Measurements from ENCODE around the gene ARID1B. TPM values are rescaled to one million over a fixed set of nuclear protein-coding genes. Genes with fewer than 3 reads are reported as not detected.

Gene ARID1B
- total RNA-seq, 1 experiment from 2014 or later, result 24.2 TPM

- TF ChIP-seq EZH2 (IDR thresholded peaks at IDR 0.05; ENCODE audit: low read length, unreplicated experiment) (no peak), CTCF (conservative IDR thresholded peaks at IDR 0.05; ENCODE audit: low read depth, low read length) (no peak), EZH2phosphoT487 (IDR thresholded peaks at IDR 0.05; ENCODE audit: borderline replicate concordance, low read length) (no peak)
- intact Hi-C loops (cut with micrococcal nuclease), result loop anchor here (2.0 to 5.0 kb wide), 3 partner anchors 38 to 87 kb away; no protein-coding TSS in a partner anchor
- H3F3A ChIP-seq (ENCODE audit: low read length, unreplicated experiment), result no peaks in the 10 kb centered on the region
- peaks cover 87% of the 10 kb centered on the region for H3K79me2 ChIP-seq (ENCODE audit: low read length)
- no peaks in the 10 kb centered on the region for H3K27me3 ChIP-seq (ENCODE audit: low read length)
- H3K36me3 ChIP-seq (ENCODE audit: low read depth, low read length), result no peaks in the 10 kb centered on the region
- H4K20me1 ChIP-seq (ENCODE audit: low read length), result no peaks in the 10 kb centered on the region
- ChIA-PET CTCF (no interaction called here), POLR2A (ENCODE audit: unreplicated experiment) (interaction anchor here (0.6 to 0.7 kb wide), 2 partner anchors 66 to 105 kb away, joined by 3 to 6 read pairs; no protein-coding TSS in a partner anchor)
- ATAC-seq, result no peak
- no TSS peak for BruUV-seq (replicated peaks)
- no peak for DNase-seq
- peaks cover 63% of the 10 kb centered on the region for H3K4me1 ChIP-seq (ENCODE audit: insufficient read depth, low read length)
- peak overlapping the region; percentile 61 for H3K27ac ChIP-seq (ENCODE audit: low read length)
- peak overlapping the region; percentile 28; the same call in 1 of the 2 replicates for H3K9ac ChIP-seq (ENCODE audit: low read length)
- no peaks in the 10 kb centered on the region for H3K9me2 ChIP-seq (replicated peaks; ENCODE audit: low read length)
- no peak overlapping the region for H2AFZ ChIP-seq (ENCODE audit: low read length)
- no peak overlapping the region; the same call in 1 of the 2 replicates for H3K4me3 ChIP-seq (ENCODE audit: low read length)
- no peaks in the 10 kb centered on the region for H3K9me3 ChIP-seq (ENCODE audit: low read length)
- H3K4me2 ChIP-seq (ENCODE audit: low read length), result peak overlapping the region; percentile 69
Measured at GRCh38 chr6:156954191-156954590, 177.0 kb downstream of the ARID1B start.

- Histone ChIP-seq H3K27me3 (ENCODE audit: low read length) (no peaks in the 10 kb centered on the region), H3K79me2 (ENCODE audit: low read length) (peaks cover 86% of the 10 kb centered on the region), H3K4me2 (ENCODE audit: low read length) (no peak overlapping the region), H4K20me1 (ENCODE audit: low read length) (no peaks in the 10 kb centered on the region), H3K27ac (ENCODE audit: low read length) (no peak overlapping the region), H3K36me3 (ENCODE audit: low read depth, low read length) (no peaks in the 10 kb centered on the region), H3K9me3 (ENCODE audit: low read length) (no peaks in the 10 kb centered on the region), H3K4me3 (ENCODE audit: low read length) (no peak overlapping the region), H3K9ac (ENCODE audit: low read length) (no peak overlapping the region), H3F3A (ENCODE audit: low read length, unreplicated experiment) (no peaks in the 10 kb centered on the region), H3K4me1 (ENCODE audit: insufficient read depth, low read length) (peaks cover 57% of the 10 kb centered on the region), H3K9me2 (replicated peaks; ENCODE audit: low read length) (no peaks in the 10 kb centered on the region), H2AFZ (ENCODE audit: low read length) (no peak overlapping the region)
- intact Hi-C loops (cut with micrococcal nuclease), result loop anchor here (2.0 to 5.0 kb wide), 3 partner anchors 37 to 88 kb away; no protein-coding TSS in a partner anchor
- TF ChIP-seq EZH2phosphoT487 (IDR thresholded peaks at IDR 0.05; ENCODE audit: borderline replicate concordance, low read length) (no peak), EZH2 (IDR thresholded peaks at IDR 0.05; ENCODE audit: low read length, unreplicated experiment) (no peak), CTCF (conservative IDR thresholded peaks at IDR 0.05; ENCODE audit: low read depth, low read length) (no peak)
- ATAC-seq (no peak), DNase-seq (no peak)
- POLR2A ChIA-PET (ENCODE audit: unreplicated experiment), result no interaction called here
- CTCF ChIA-PET, result no interaction called here
- BruUV-seq (replicated peaks), result no TSS peak
Measured at GRCh38 chr6:156954816-156955215, 177.6 kb downstream of the ARID1B start.

GRCh38 chr6:156955494-156956183, 178.5 kb downstream of the ARID1B start:
- Histone ChIP-seq H3F3A (ENCODE audit: low read length, unreplicated experiment) (no peaks in the 10 kb centered on the region), H3K27ac (ENCODE audit: low read length) (0 out of 2 replicates have a peak overlapping the region, but pooled peaks have one; percentile 10), H4K20me1 (ENCODE audit: low read length) (no peaks in the 10 kb centered on the region), H3K27me3 (ENCODE audit: low read length) (no peaks in the 10 kb centered on the region), H3K79me2 (ENCODE audit: low read length) (peaks cover 81% of the 10 kb centered on the region), H3K4me2 (ENCODE audit: low read length) (no peak overlapping the region), H3K9me3 (ENCODE audit: low read length) (no peaks in the 10 kb centered on the region), H3K9me2 (replicated peaks; ENCODE audit: low read length) (no peaks in the 10 kb centered on the region), H3K36me3 (ENCODE audit: low read depth, low read length) (no peaks in the 10 kb centered on the region), H2AFZ (ENCODE audit: low read length) (no peak overlapping the region), H3K4me1 (ENCODE audit: insufficient read depth, low read length) (peaks cover 48% of the 10 kb centered on the region), H3K9ac (ENCODE audit: low read length) (no peak overlapping the region), H3K4me3 (ENCODE audit: low read length) (no peak overlapping the region)
- DNase-seq, result no peak
- ChIA-PET POLR2A (ENCODE audit: unreplicated experiment) (no interaction called here), CTCF (no interaction called here)
- intact Hi-C loops (cut with micrococcal nuclease), result loop anchor here (2.0 kb wide), 1 partner anchor 65 kb away; no protein-coding TSS in a partner anchor
- BruUV-seq (replicated peaks), result no TSS peak
- ATAC-seq, result peak; percentile 50
- TF ChIP-seq EZH2 (IDR thresholded peaks at IDR 0.05; ENCODE audit: low read length, unreplicated experiment), result no peak
- no peak for TF ChIP-seq EZH2phosphoT487 (IDR thresholded peaks at IDR 0.05; ENCODE audit: borderline replicate concordance, low read length)
- no peak for TF ChIP-seq CTCF (conservative IDR thresholded peaks at IDR 0.05; ENCODE audit: low read depth, low read length)
